Thyroid gland (tissue), 4 donors: Measurements from ENCODE around the gene GRIK5. TPM values are rescaled to one million over a fixed set of nuclear protein-coding genes. Genes with fewer than 3 reads are reported as not detected.

Source experiments
- DNase-seq, 2 donors: peaks; one replicate each; pipeline ENCODE4 v3.0.0-alpha.2; 2019
- H3K27ac ChIP-seq, 3 donors: fragments of 200-600 bp; sonication (generic); 1 replicate in 2 of 3; 2 replicates in 1 of 3; pipeline ENCODE4 v1.5.1; 2016 to 2019; ENCODE audit warnings: mild to moderate bottlenecking in 1 of 3, moderate library complexity in 1 of 3
- H3K27me3 ChIP-seq: fragments of 200-600 bp; sonication (generic); one replicate; pipeline ENCODE4 v1.5.1; 2019
- H3K36me3 ChIP-seq, 2 donors: fragments of 200-600 bp; sonication (generic); one replicate each; pipeline ENCODE4 v1.5.1; 2016 to 2019
- H3K4me1 ChIP-seq, 2 donors: fragments of 200-600 bp; sonication (generic); one replicate each; pipeline ENCODE4 v1.5.1; 2017 to 2019
- H3K4me3 ChIP-seq, 3 donors: fragments of 200-600 bp; sonication (generic); replicated peaks in 1 of 3; 1 replicate in 2 of 3; 2 replicates in 1 of 3; pipeline ENCODE4 v1.5.1; 2016; ENCODE audit warnings: mild to moderate bottlenecking in 1 of 3
- H3K9me3 ChIP-seq: fragments of 200-600 bp; sonication (generic); one replicate; pipeline ENCODE4 v1.5.1; 2017
- POLR2A ChIP-seq, 2 donors: fragments of 450-650 bp; IDR thresholded peaks; one replicate each; pipeline ENCODE4 v1.6.1; 2017; ENCODE audit warnings: antibody characterized with exemption in 2 of 2, mild to moderate bottlenecking in 2 of 2, moderate library complexity in 1 of 2
- WGBS, 2 donors: methylation state at CpG; one replicate each; pipeline ENCODE4 v1.1.5; 2017; 5-methylcytosine and 5-hydroxymethylcytosine counted together
- intact Hi-C: fragments of 100-400 bp; cut with DNase I; formaldehyde crosslinking; loops from one replicate; pipeline ENCODE4 v1.15.1; 2023
- total RNA-seq, 4 donors: library from RNA; depleted of rRNA; stranded (reverse); fragments of >200 nt; gene quantifications; one replicate each; pipeline ENCODE4 v1.2.3, GENCODE V29; 2016
- TF ChIP-seq, protein P1 (sequence below), 6 experiments: fragments of 200-600 bp in 3 of 6; fragments of 450-650 bp in 3 of 6; sonication (generic) in 3 of 6; IDR thresholded peaks; one replicate each; pipeline ENCODE4 v1.5.1; 2016 to 2019; ENCODE audit warnings: antibody characterized with exemption in 6 of 6, mild to moderate bottlenecking in 2 of 6, inconsistent platforms in 1 of 6, moderate library complexity in 1 of 6

The GRIK5 gene
- total RNA-seq, 4 donors from 2014 or later = 12.0 to 24.2 (median 20.1) TPM

DNA sequence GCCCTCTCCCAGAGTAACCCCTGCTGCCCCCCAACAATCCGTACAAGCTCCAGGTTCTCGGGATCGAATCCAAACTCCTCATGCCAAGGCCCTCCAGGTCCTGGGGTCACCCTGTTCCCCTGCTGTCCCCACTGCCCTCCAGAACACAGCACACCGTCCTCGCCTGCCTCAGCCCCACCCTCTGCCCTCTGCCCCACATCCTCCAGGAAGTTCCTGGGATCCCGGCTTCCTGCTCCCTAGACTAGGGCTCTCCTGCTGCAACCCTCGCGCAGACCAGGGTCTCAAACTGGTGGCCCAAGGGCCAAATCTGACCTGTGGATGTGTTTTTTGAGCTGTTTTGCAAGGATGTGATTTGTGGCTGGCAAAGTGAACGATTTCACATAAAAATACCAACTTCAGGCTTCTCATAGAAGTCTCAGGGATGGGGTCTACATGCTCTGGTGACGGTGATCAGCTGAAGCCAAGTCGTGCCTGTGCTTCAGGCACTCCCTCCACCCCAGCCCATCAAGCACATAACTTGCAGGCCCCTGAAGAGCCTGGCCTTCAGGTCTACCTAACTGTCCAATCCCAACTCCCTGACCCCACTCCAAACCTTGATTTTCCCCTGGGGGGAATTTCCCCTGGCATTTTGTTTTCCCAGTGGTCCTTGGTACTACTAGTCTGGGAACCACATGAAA lies 112.7 kb downstream of the GRIK5 start:
- H3K27me3 ChIP-seq = no peaks in the 10 kb centered on the region
- H3K36me3 ChIP-seq = peaks cover 6 to 10% of the 10 kb centered on the region in 2 donors
- 77 to 86% methylated on average over 10 to 11 of the region's 11 CpGs for WGBS, 2 donors
- H3K4me1 ChIP-seq = peaks cover 6 to 13% of the 10 kb centered on the region in 2 donors
- DNase-seq = no peak
- H3K4me3 ChIP-seq = no peak overlapping the region
- TF ChIP-seq POLR2A (IDR thresholded peaks at IDR 0.05) = no peak
- TF ChIP-seq, protein P1, sequence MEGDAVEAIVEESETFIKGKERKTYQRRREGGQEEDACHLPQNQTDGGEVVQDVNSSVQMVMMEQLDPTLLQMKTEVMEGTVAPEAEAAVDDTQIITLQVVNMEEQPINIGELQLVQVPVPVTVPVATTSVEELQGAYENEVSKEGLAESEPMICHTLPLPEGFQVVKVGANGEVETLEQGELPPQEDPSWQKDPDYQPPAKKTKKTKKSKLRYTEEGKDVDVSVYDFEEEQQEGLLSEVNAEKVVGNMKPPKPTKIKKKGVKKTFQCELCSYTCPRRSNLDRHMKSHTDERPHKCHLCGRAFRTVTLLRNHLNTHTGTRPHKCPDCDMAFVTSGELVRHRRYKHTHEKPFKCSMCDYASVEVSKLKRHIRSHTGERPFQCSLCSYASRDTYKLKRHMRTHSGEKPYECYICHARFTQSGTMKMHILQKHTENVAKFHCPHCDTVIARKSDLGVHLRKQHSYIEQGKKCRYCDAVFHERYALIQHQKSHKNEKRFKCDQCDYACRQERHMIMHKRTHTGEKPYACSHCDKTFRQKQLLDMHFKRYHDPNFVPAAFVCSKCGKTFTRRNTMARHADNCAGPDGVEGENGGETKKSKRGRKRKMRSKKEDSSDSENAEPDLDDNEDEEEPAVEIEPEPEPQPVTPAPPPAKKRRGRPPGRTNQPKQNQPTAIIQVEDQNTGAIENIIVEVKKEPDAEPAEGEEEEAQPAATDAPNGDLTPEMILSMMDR (IDR thresholded peaks at IDR 0.05) = no peak
- H3K9me3 ChIP-seq = no peaks in the 10 kb centered on the region
- peak overlapping the region in 1 of 3 donors; percentile 92 for H3K27ac ChIP-seq
- intact Hi-C loops = loop anchor here (5.0 kb wide), 1 partner anchor 95 kb away; the partner anchor contains the start of gene RPS19

DNA sequence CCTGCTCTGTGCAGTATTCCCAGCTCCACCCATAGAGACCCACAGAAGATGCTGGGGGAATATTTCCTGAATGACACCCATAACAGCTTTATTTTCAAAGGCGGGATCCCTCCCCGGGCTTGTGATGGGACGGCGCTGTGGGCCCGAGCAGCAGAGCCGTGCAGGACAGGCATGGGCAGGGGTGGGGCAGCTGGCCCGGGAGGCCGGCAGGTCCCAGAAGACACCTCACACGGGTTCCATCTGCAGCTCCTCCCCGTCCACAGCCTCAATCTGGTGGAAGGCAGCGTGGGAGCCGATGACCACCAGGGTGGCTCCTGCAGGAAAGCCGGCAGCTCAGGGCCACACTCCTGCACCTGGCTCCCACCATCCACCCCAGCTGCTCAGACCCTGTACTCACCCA lies 113.4 kb downstream of the GRIK5 start:
- no peak for TF ChIP-seq POLR2A (IDR thresholded peaks at IDR 0.05)
- TF ChIP-seq, protein P1 (IDR thresholded peaks at IDR 0.05) = no peak
- Histone ChIP-seq H3K9me3 (no peaks in the 10 kb centered on the region), H3K27me3 (no peaks in the 10 kb centered on the region), H3K4me1 (peaks cover 6 to 13% of the 10 kb centered on the region in 2 donors), H3K4me3 (no peak overlapping the region), H3K27ac (no peak overlapping the region), H3K36me3 (peaks cover 6 to 10% of the 10 kb centered on the region in 2 donors)
- DNase-seq = no peak
- WGBS, 2 donors = 93 to 95% methylated on average over 7 to 12 of the region's 13 CpGs
- intact Hi-C loops = loop anchor here (5.0 kb wide), 1 partner anchor 94 kb away; the partner anchor contains the start of gene RPS19

DNA sequence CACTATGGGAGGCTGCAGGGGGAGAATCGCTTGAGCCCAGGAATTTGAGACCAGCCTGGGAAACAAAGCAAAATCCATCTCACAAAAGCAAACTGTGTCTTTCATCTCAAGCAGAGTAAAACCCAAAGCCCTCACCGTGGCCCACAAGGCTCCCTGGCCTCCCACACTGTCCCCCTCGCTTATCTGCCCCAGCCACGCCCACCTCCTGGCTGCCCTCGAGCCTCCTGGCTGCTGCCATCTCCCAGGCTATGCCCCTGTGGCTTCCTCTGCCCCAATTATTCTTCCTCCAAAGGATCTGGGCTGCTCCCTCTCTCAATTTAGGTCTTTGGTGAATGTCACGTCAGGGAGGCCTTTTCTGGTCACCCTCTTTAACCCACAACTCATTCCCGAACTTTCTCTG lies 114.5 kb downstream of the GRIK5 start:
- Histone ChIP-seq H3K4me3 (no peak overlapping the region), H3K27me3 (no peaks in the 10 kb centered on the region), H3K4me1 (peaks cover 6 to 13% of the 10 kb centered on the region in 2 donors), H3K36me3 (peaks cover 6 to 10% of the 10 kb centered on the region in 2 donors), H3K27ac (no peak overlapping the region), H3K9me3 (no peaks in the 10 kb centered on the region)
- intact Hi-C loops = loop anchor here (5.0 kb wide), 1 partner anchor 93 kb away; the partner anchor contains the start of gene RPS19
- 80 to 83% methylated on average over 7 of the region's 7 CpGs for WGBS, 2 donors
- TF ChIP-seq, protein P1 (IDR thresholded peaks at IDR 0.05) = no peak
- TF ChIP-seq POLR2A (IDR thresholded peaks at IDR 0.05) = no peak
- DNase-seq = no peak

DNA sequence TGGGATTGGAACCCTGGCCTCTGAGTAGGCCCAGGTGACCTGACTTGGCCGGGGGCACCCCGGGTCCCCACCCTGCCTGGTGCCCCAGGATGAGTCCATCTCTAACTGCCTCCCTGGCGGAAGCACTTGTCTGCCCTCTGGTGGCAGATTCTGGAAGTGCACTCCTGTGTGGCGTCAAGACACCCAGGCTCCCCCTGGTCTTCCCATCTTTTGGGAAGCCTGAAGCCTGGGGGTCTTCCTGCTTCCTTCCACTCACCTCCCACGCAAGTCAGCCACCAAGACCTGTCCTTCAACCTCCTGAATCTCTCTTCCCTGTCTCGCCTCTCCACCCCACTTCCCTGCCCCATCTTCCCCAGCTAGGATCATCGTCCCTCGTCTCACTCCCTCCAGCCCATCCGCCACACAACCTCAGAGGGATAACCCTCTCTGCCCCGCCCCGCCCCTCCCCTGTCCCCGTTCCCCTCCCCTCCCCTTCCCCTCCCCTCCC lies 118.3 kb downstream of the GRIK5 start:
- intact Hi-C loops = no loop called here

More for the DNA sequence above, 118.3 kb downstream of the GRIK5 start:
- H3K4me1 ChIP-seq = no peaks in the 10 kb centered on the region
- peak; percentile 65 to 72 for DNase-seq
- no peaks in the 10 kb centered on the region for H3K27me3 ChIP-seq
- no peak overlapping the region for H3K4me3 ChIP-seq
- WGBS, 2 donors = 5 to 6% methylated on average over 10 to 12 of the region's 12 CpGs
- peaks cover 4 to 9% of the 10 kb centered on the region in 2 donors for H3K36me3 ChIP-seq
- no peak overlapping the region for H3K27ac ChIP-seq
- TF ChIP-seq, protein P1 (IDR thresholded peaks at IDR 0.05) = peak; percentile 77 to 100 (median 92)
- TF ChIP-seq POLR2A (IDR thresholded peaks at IDR 0.05) = no peak
- no peaks in the 10 kb centered on the region for H3K9me3 ChIP-seq

Other genes with a start within 250 kb of the GRIK5 start
- not detected for gene LYPD4, start 225.5 kb downstream of the GRIK5 start, total RNA-seq
- under 1 TPM in 1 of 4 donors, not detected in 3; 0.13 TPM for gene DMRTC2, start 225.2 kb downstream of the GRIK5 start, total RNA-seq
- 1,000 to 10,000 TPM in 1 of 4 donors, 100 to 1,000 TPM in 3; 351 to 1,305 (median 623) TPM for gene RPS19, start 210.0 kb downstream of the GRIK5 start, total RNA-seq
- 1 to 10 TPM in 1 of 4 donors, under 1 TPM in 1, not detected in 2; 0.22 to 1.5 TPM for gene CD79A, start 192.9 kb downstream of the GRIK5 start, total RNA-seq
- gene ARHGEF1, start 187.0 kb downstream of the GRIK5 start, total RNA-seq = 10 to 100 TPM; 34.5 to 52.6 (median 42.9) TPM
- under 1 TPM in 1 of 4 donors, not detected in 3; 0.24 TPM for gene ERFL, start 141.8 kb downstream of the GRIK5 start, total RNA-seq
- 100 to 1,000 TPM; 138 to 359 (median 241) TPM for gene RABAC1, start 110.9 kb downstream of the GRIK5 start, total RNA-seq
- gene ATP1A3, start 76.0 kb downstream of the GRIK5 start, total RNA-seq = under 1 TPM in 1 of 4 donors, not detected in 3; 0.13 TPM
- 10 to 100 TPM; 16.0 to 22.8 (median 21.1) TPM for gene ZNF574, start 6.0 kb upstream of the GRIK5 start, total RNA-seq
- gene POU2F2, start 62.2 kb upstream of the GRIK5 start, total RNA-seq = under 1 TPM; 0.11 to 0.49 (median 0.15) TPM
- 10 to 100 TPM; 46.1 to 55.8 (median 50.2) TPM for gene DEDD2, start 147.5 kb upstream of the GRIK5 start, total RNA-seq
- gene ZNF526, start 150.1 kb upstream of the GRIK5 start, total RNA-seq = 1 to 10 TPM; 4.6 to 7.9 (median 6.8) TPM
- gene GSK3A, start 172.4 kb upstream of the GRIK5 start, total RNA-seq = 10 to 100 TPM; 19.1 to 32.6 (median 24.6) TPM
- gene ERF, start 184.9 kb upstream of the GRIK5 start, total RNA-seq = 10 to 100 TPM; 27.5 to 50.2 (median 39.2) TPM
- gene CIC, start 199.0 kb upstream of the GRIK5 start, total RNA-seq = 10 to 100 TPM; 50.6 to 98.3 (median 56.9) TPM
- gene PRR19, start 231.9 kb upstream of the GRIK5 start, total RNA-seq = under 1 TPM in 2 of 4 donors, not detected in 2; 0.27 to 0.45 TPM
- gene PAFAH1B3, start 232.4 kb upstream of the GRIK5 start, total RNA-seq = 10 to 100 TPM in 3 of 4 donors, 1 to 10 TPM in 1; 6.0 to 23.7 (median 19.1) TPM
- 1 to 10 TPM in 1 of 4 donors, not detected in 3; 2.8 TPM for gene TMEM145, start 243.1 kb upstream of the GRIK5 start, total RNA-seq